ENCODE results near the gene RPF1. TPM values are rescaled to one million over a fixed set of nuclear protein-coding genes. Genes with fewer than 3 reads are reported as not detected.

Gene RPF1
- total and polyA plus RNA-seq, 8 donors, result 7.6 to 40.8 (median 25.9) TPM

DNA sequence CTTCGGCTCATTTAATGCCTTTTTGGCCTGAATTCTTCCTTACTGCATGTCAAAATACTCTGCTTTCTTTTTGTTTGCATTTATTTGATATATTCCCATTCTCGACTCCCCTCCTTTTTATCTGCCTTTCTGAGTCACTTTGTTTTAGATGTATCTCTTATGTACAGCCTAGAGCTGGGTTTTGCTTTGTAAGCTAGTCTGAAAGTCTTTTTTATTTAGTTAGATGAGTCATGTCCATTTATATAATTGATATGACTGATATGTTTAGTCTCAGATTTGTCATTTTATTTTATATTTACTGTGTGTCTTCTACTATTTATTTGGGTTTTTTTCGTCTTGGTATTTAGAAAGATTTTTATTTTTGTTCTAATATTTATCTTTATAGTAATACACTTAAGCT lies 60.9 kb downstream of the RPF1 start:
- Histone ChIP-seq H3K9me3 (no peaks in the 10 kb centered on the region), H3K4me1 (no peaks in the 10 kb centered on the region), H3K4me3 (no peak overlapping the region), H3K36me3 (peaks cover 0 to 9% (median 2%) of the 10 kb centered on the region in 4 donors), H3K27me3 (no peaks in the 10 kb centered on the region), H3K27ac (no peak overlapping the region)
- DNase-seq, result no peak
- no peak for TF ChIP-seq EP300 (IDR thresholded peaks at IDR 0.05)
- no peak for TF ChIP-seq POLR2A (IDR thresholded peaks at IDR 0.05)
- TF ChIP-seq, protein P1, sequence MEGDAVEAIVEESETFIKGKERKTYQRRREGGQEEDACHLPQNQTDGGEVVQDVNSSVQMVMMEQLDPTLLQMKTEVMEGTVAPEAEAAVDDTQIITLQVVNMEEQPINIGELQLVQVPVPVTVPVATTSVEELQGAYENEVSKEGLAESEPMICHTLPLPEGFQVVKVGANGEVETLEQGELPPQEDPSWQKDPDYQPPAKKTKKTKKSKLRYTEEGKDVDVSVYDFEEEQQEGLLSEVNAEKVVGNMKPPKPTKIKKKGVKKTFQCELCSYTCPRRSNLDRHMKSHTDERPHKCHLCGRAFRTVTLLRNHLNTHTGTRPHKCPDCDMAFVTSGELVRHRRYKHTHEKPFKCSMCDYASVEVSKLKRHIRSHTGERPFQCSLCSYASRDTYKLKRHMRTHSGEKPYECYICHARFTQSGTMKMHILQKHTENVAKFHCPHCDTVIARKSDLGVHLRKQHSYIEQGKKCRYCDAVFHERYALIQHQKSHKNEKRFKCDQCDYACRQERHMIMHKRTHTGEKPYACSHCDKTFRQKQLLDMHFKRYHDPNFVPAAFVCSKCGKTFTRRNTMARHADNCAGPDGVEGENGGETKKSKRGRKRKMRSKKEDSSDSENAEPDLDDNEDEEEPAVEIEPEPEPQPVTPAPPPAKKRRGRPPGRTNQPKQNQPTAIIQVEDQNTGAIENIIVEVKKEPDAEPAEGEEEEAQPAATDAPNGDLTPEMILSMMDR (IDR thresholded peaks at IDR 0.05), result no peak
- TF ChIP-seq POLR2AphosphoS5 (IDR thresholded peaks at IDR 0.05), result no peak
- intact Hi-C loops (cut with DNase I; ENCODE audit: low total_unique reads), result no loop called here
- 69 to 77% (median 74%) methylated on average over 3 of the region's 3 CpGs for WGBS, 5 donors

DNA sequence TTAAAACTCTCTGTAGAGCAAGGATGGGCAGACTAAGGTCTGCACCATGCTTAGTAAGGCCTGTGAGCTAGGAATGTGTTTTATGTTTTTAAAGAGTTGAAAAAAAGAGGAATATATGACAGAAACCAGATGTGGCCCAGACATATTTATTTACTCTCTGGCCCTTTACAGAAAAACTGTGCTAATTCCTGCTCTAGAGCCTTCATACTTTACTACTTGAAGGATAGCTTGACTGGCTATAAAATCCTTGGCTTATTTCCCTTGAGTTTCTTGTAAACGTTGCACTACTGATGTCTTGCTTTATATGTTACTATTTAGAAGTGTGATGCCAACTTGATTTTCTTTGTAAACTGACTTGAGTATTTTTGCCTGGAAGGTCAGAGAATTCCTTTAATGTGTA lies 61.7 kb downstream of the RPF1 start:
- no peaks in the 10 kb centered on the region for H3K4me1 ChIP-seq

DNA sequence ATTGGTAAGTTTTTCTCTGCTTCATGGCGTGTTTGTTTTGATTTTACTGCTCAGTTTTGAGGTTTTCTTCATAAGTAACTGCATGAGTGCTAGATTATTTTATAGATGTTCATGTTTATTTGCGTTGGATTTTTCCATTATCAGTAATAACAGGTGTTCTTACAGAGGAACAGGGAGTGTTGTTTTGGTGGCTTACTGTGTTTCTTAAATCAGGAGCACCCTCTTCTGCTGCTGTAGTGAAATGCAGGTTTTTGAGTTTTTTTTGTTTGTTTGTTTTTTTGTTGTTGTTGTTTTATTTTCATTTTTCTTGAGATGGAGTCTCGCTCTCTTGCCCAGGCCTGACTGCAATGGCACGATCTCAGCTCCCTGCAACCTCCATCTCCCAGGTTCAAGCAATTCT lies 62.6 kb downstream of the RPF1 start:
- no peaks in the 10 kb centered on the region for H3K27me3 ChIP-seq
- no peaks in the 10 kb centered on the region for H3K4me1 ChIP-seq
- intact Hi-C loops (cut with DNase I; ENCODE audit: low total_unique reads), result no loop called here
- H3K4me3 ChIP-seq, result no peak overlapping the region
- H3K9me3 ChIP-seq, result no peaks in the 10 kb centered on the region
- H3K27ac ChIP-seq, result no peak overlapping the region
- DNase-seq, result no peak
- TF ChIP-seq POLR2AphosphoS5 (IDR thresholded peaks at IDR 0.05) (no peak), POLR2A (IDR thresholded peaks at IDR 0.05) (no peak), EP300 (IDR thresholded peaks at IDR 0.05) (no peak)
- TF ChIP-seq, protein P1 (IDR thresholded peaks at IDR 0.05), result peak in 1 of 7 experiments; percentile 28
- WGBS, 5 donors, result 76 to 89% (median 86%) methylated on average over 4 of the region's 4 CpGs
- H3K36me3 ChIP-seq, result peaks cover 0 to 9% (median 2%) of the 10 kb centered on the region in 4 donors

More for the DNA sequence above, 61.7 kb downstream of the RPF1 start:
- no peak for TF ChIP-seq POLR2AphosphoS5 (IDR thresholded peaks at IDR 0.05)
- no peak for TF ChIP-seq EP300 (IDR thresholded peaks at IDR 0.05)
- TF ChIP-seq, protein P1 (IDR thresholded peaks at IDR 0.05), result no peak
- TF ChIP-seq POLR2A (IDR thresholded peaks at IDR 0.05), result no peak
- 23 to 58% (median 35%) methylated on average over 1 of the region's 1 CpG for WGBS, 5 donors
- Histone ChIP-seq H3K27ac (no peak overlapping the region), H3K4me3 (no peak overlapping the region), H3K27me3 (no peaks in the 10 kb centered on the region), H3K9me3 (no peaks in the 10 kb centered on the region), H3K36me3 (peaks cover 0 to 9% (median 2%) of the 10 kb centered on the region in 4 donors)
- intact Hi-C loops (cut with DNase I; ENCODE audit: low total_unique reads), result no loop called here
- DNase-seq, result peak in 1 of 2 donors; percentile 8

Other genes with a start within 250 kb of the RPF1 start
- gene SAMD13, start 177.6 kb upstream of the RPF1 start, total RNA-seq, result 1 to 10 TPM in 3 of 5 donors, not detected in 2; 1.4 to 7.5 (median 1.7) TPM
- gene SAMD13, start 177.6 kb upstream of the RPF1 start, polyA plus RNA-seq, result 1 to 10 TPM; 1.7 to 9.0 (median 6.5) TPM
- not detected for gene DNASE2B, start 80.8 kb upstream of the RPF1 start, total RNA-seq
- under 1 TPM; 0.20 to 0.92 (median 0.25) TPM for gene DNASE2B, start 80.8 kb upstream of the RPF1 start, polyA plus RNA-seq
- 1 to 10 TPM in 2 of 5 donors, not detected in 3; 1.3 to 1.8 TPM for gene SPATA1, start 27.1 kb downstream of the RPF1 start, total RNA-seq
- gene SPATA1, start 27.1 kb downstream of the RPF1 start, polyA plus RNA-seq, result 1 to 10 TPM in 1 of 3 donors, not detected in 2; 1.5 TPM
- gene GNG5, start 27.3 kb downstream of the RPF1 start, total RNA-seq, result 100 to 1,000 TPM in 3 of 5 donors, 10 to 100 TPM in 2; 20.6 to 197 (median 131) TPM
- 100 to 1,000 TPM; 158 to 185 (median 180) TPM for gene GNG5, start 27.3 kb downstream of the RPF1 start, polyA plus RNA-seq
- 10 to 100 TPM in 2 of 5 donors, 1 to 10 TPM in 3; 4.0 to 19.5 (median 8.2) TPM for gene CTBS, start 95.2 kb downstream of the RPF1 start, total RNA-seq
- 1 to 10 TPM; 5.1 to 8.9 (median 7.5) TPM for gene CTBS, start 95.2 kb downstream of the RPF1 start, polyA plus RNA-seq
- 10 to 100 TPM in 4 of 5 donors, 1 to 10 TPM in 1; 4.9 to 24.5 (median 17.4) TPM for gene SSX2IP, start 211.2 kb downstream of the RPF1 start, total RNA-seq
- gene SSX2IP, start 211.2 kb downstream of the RPF1 start, polyA plus RNA-seq, result 1 to 10 TPM; 2.6 to 4.4 (median 3.4) TPM